ENCODE data around the gene ADCY3.

ADCY3 gene

GRCh38 chr2:24833821-24834732 lies 86.0 kb downstream of the ADCY3 start:
- in situ Hi-C loops (cut with MboI; ENCODE audit: low sequenced_read_pairs), result no loop called here

- in situ Hi-C loops (cut with MboI; ENCODE audit: low sequenced_read_pairs), result no loop called here
These were observed 86.9 kb downstream of the ADCY3 start for GRCh38 chr2:24832931-24833701.

GRCh38 chr2:24832521-24832920 lies 87.5 kb downstream of the ADCY3 start:
- in situ Hi-C loops (cut with MboI; ENCODE audit: low sequenced_read_pairs), result no loop called here

GRCh38 chr2:24832073-24832461 lies 88.0 kb downstream of the ADCY3 start:
- in situ Hi-C loops (cut with MboI; ENCODE audit: low sequenced_read_pairs), result no loop called here

GRCh38 chr2:24831221-24832072 lies 88.6 kb downstream of the ADCY3 start:
- in situ Hi-C loops (cut with MboI; ENCODE audit: low sequenced_read_pairs), result no loop called here

GRCh38 chr2:24830786-24831185 lies 89.3 kb downstream of the ADCY3 start:
- in situ Hi-C loops (cut with MboI; ENCODE audit: low sequenced_read_pairs), result no loop called here

GRCh38 chr2:24830351-24830750 lies 89.7 kb downstream of the ADCY3 start:
- in situ Hi-C loops (cut with MboI; ENCODE audit: low sequenced_read_pairs), result no loop called here

GRCh38 chr2:24828238-24828996 lies 91.6 kb downstream of the ADCY3 start:
- in situ Hi-C loops (cut with MboI; ENCODE audit: low sequenced_read_pairs), result loop anchor here (10.0 kb wide), 1 partner anchor 414 kb away; no protein-coding TSS in a partner anchor

GRCh38 chr2:24827321-24828237 lies 92.5 kb downstream of the ADCY3 start:
- in situ Hi-C loops (cut with MboI; ENCODE audit: low sequenced_read_pairs), result loop anchor here (10.0 kb wide), 1 partner anchor 413 kb away; no protein-coding TSS in a partner anchor

GRCh38 chr2:24826773-24827145 lies 93.3 kb downstream of the ADCY3 start:
- in situ Hi-C loops (cut with MboI; ENCODE audit: low sequenced_read_pairs), result loop anchor here (10.0 kb wide), 1 partner anchor 412 kb away; no protein-coding TSS in a partner anchor

GRCh38 chr2:24825883-24826772 lies 93.9 kb downstream of the ADCY3 start:
- in situ Hi-C loops (cut with MboI; ENCODE audit: low sequenced_read_pairs), result loop anchor here (10.0 kb wide), 1 partner anchor 411 kb away; no protein-coding TSS in a partner anchor

GRCh38 chr2:24824966-24825882 lies 94.8 kb downstream of the ADCY3 start:
- in situ Hi-C loops (cut with MboI; ENCODE audit: low sequenced_read_pairs), result loop anchor here (10.0 kb wide), 1 partner anchor 410 kb away; no protein-coding TSS in a partner anchor

GRCh38 chr2:24824071-24824588 lies 95.9 kb downstream of the ADCY3 start:
- in situ Hi-C loops (cut with MboI; ENCODE audit: low sequenced_read_pairs), result loop anchor here (10.0 kb wide), 1 partner anchor 409 kb away; no protein-coding TSS in a partner anchor

- in situ Hi-C loops (cut with MboI; ENCODE audit: low sequenced_read_pairs), result loop anchor here (10.0 kb wide), 1 partner anchor 407 kb away; no protein-coding TSS in a partner anchor
These were observed 97.9 kb downstream of the ADCY3 start for GRCh38 chr2:24822049-24822706.

- in situ Hi-C loops (cut with MboI; ENCODE audit: low sequenced_read_pairs), result loop anchor here (10.0 kb wide), 1 partner anchor 407 kb away; no protein-coding TSS in a partner anchor
These were observed 98.6 kb downstream of the ADCY3 start for GRCh38 chr2:24821433-24821891.
